ENCODE data around the gene IGSF23. TPM values are rescaled to one million over a fixed set of nuclear protein-coding genes. Genes with fewer than 3 reads are reported as not detected.
"Not testable (repeated sequence)": the region's sequence is repeated elsewhere in the genome, so short reads cannot be mapped to it uniquely, and the experiment has no call there.

Gene IGSF23
- total RNA-seq, 1 experiment from 2014 or later: not detected

GRCh38 chr19:44608391-44608821 lies 5.0 kb upstream of the IGSF23 start:
- DNase-seq (ENCODE audit: extremely low read depth, low read depth): no peak

GRCh38 chr19:44609219-44609618 lies 4.1 kb upstream of the IGSF23 start:
- DNase-seq (ENCODE audit: extremely low read depth, low read depth): no peak

GRCh38 chr19:44610497-44610896 lies 2.9 kb upstream of the IGSF23 start:
- not testable (repeated sequence) for DNase-seq (ENCODE audit: extremely low read depth, low read depth)

GRCh38 chr19:44611812-44612295 lies 1.5 kb upstream of the IGSF23 start:
- no peak for DNase-seq (ENCODE audit: extremely low read depth, low read depth)

- DNase-seq (ENCODE audit: extremely low read depth, low read depth): no peak
Observed at GRCh38 chr19:44614313-44614712, 950 bp downstream of the IGSF23 start.

GRCh38 chr19:44615863-44616247 lies 2.5 kb downstream of the IGSF23 start:
- DNase-seq (ENCODE audit: extremely low read depth, low read depth): no peak

GRCh38 chr19:44617110-44617880 lies 3.9 kb downstream of the IGSF23 start:
- no peak for DNase-seq (ENCODE audit: extremely low read depth, low read depth)

- no peak for DNase-seq (ENCODE audit: extremely low read depth, low read depth)
Observed at GRCh38 chr19:44618640-44619357, 5.4 kb downstream of the IGSF23 start.

GRCh38 chr19:44620667-44621066 lies 7.3 kb downstream of the IGSF23 start:
- DNase-seq (ENCODE audit: extremely low read depth, low read depth): no peak

- DNase-seq (ENCODE audit: extremely low read depth, low read depth): no peak
Observed at GRCh38 chr19:44621367-44621766, 8.0 kb downstream of the IGSF23 start.

GRCh38 chr19:44623080-44623479 lies 9.7 kb downstream of the IGSF23 start:
- DNase-seq (ENCODE audit: extremely low read depth, low read depth): no peak

- DNase-seq (ENCODE audit: extremely low read depth, low read depth): no peak
Observed at GRCh38 chr19:44623626-44624025, 10.3 kb downstream of the IGSF23 start.

- DNase-seq (ENCODE audit: extremely low read depth, low read depth): no peak
Observed at GRCh38 chr19:44624840-44625354, 11.5 kb downstream of the IGSF23 start.

GRCh38 chr19:44625637-44626036 lies 12.3 kb downstream of the IGSF23 start:
- DNase-seq (ENCODE audit: extremely low read depth, low read depth): not testable (repeated sequence)

- DNase-seq (ENCODE audit: extremely low read depth, low read depth): no peak
Observed at GRCh38 chr19:44626048-44626624, 12.8 kb downstream of the IGSF23 start.

GRCh38 chr19:44627631-44628030 lies 14.3 kb downstream of the IGSF23 start:
- DNase-seq (ENCODE audit: extremely low read depth, low read depth): no peak

GRCh38 chr19:44628793-44629192 lies 15.4 kb downstream of the IGSF23 start:
- DNase-seq (ENCODE audit: extremely low read depth, low read depth): no peak

- not testable (repeated sequence) for DNase-seq (ENCODE audit: extremely low read depth, low read depth)
Observed at GRCh38 chr19:44631611-44632010, 18.2 kb downstream of the IGSF23 start.

- DNase-seq (ENCODE audit: extremely low read depth, low read depth): not testable (repeated sequence)
Observed at GRCh38 chr19:44634058-44634457, 20.7 kb downstream of the IGSF23 start.

- no peak for DNase-seq (ENCODE audit: extremely low read depth, low read depth)
Observed at GRCh38 chr19:44634785-44635184, 21.4 kb downstream of the IGSF23 start.
